Measurements from ENCODE around the gene FICD. TPM values are rescaled to one million over a fixed set of nuclear protein-coding genes. Genes with fewer than 3 reads are reported as not detected.

FICD gene
- total RNA-seq, 2 experiments from 2014 or later = 2.7 to 3.2 TPM

DNA sequence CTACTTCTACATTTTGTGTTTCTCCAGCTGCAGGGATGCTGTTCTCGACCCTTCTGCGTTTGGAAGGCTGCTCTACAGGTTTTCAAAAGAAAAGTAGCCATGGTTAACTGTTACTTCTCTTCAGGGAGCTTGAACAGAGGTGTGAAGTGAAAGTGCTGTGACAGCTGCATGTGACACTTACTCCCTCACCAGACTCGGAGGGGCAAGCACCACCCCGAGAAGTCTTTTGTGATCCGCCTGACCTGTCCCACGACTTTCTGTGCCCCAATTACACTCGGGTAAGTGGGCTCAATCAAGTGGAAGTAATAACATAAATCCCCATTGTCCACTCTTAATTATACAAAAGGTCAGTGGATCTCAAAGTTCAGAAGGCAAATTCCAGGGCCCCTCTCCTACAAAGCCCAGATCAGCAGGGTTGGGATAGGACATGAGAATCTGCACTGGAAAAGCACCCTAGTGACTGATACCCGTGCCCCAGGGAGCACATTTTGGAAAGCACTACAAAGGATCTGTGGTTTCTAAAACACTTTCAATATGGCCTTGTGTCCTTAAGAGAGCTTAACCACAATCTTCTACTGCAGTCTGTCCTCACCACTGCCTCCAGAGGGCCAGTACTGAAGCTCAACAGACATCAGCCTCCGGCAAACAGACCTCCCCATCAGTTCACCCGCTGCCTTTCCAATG lies 11.5 kb downstream of the FICD start:
- CTCF ChIA-PET = no interaction called here
- DNase-seq (no peak), ATAC-seq (ENCODE audit: poor library complexity) (no peak)
- Histone ChIP-seq H3K27me3 (ENCODE audit: control insufficient read depth in 1 of 2, insufficient read depth in 2 of 2, low read length in 2 of 2) (no peaks in the 10 kb centered on the region), H3K36me3 (ENCODE audit: insufficient read depth, low read length) (peaks cover 97% of the 10 kb centered on the region), H3K4me3 (ENCODE audit: low read length) (no peak overlapping the region), H3K4me1 (ENCODE audit: insufficient read depth, low read length) (no peaks in the 10 kb centered on the region), H3K27ac (ENCODE audit: low read depth in 1 of 2, low read length in 2 of 2) (no peak overlapping the region), H3K9me3 (ENCODE audit: control insufficient read depth in 1 of 2, insufficient read depth in 1 of 2, low read length in 2 of 2) (no peaks in the 10 kb centered on the region)
- Mint-ChIP-seq H3K27ac (no peak overlapping the region), H3K36me3 (ENCODE audit: low read depth) (peaks cover 99% of the 10 kb centered on the region), H3K4me3 (no peak overlapping the region), H3K9me3 (no peaks in the 10 kb centered on the region), H3K4me1 (ENCODE audit: low read depth) (no peaks in the 10 kb centered on the region), H3K27me3 (no peaks in the 10 kb centered on the region)
- TF ChIP-seq, protein P1, sequence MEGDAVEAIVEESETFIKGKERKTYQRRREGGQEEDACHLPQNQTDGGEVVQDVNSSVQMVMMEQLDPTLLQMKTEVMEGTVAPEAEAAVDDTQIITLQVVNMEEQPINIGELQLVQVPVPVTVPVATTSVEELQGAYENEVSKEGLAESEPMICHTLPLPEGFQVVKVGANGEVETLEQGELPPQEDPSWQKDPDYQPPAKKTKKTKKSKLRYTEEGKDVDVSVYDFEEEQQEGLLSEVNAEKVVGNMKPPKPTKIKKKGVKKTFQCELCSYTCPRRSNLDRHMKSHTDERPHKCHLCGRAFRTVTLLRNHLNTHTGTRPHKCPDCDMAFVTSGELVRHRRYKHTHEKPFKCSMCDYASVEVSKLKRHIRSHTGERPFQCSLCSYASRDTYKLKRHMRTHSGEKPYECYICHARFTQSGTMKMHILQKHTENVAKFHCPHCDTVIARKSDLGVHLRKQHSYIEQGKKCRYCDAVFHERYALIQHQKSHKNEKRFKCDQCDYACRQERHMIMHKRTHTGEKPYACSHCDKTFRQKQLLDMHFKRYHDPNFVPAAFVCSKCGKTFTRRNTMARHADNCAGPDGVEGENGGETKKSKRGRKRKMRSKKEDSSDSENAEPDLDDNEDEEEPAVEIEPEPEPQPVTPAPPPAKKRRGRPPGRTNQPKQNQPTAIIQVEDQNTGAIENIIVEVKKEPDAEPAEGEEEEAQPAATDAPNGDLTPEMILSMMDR (IDR thresholded peaks at IDR 0.05) = no peak
- POLR2A ChIA-PET = no interaction called here
- intact Hi-C loops (cut with DNase I, micrococcal nuclease) = no loop called here

DNA sequence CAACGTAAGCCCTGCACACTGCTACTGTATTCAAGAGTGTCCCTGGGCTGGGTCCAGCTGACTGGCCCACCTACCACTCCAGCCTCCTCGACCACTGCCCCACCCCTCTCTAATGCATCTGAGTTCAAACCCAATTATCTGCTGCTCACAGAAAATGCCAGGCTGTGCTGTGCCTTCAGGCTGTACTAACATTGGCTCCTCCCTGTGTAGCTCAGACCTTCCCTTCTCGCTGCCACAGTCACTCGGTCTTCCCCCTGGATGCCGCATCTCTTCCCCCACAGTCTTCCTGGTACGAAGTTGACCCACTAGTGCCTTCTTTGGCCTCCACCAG lies 12.1 kb downstream of the FICD start:
- Histone ChIP-seq H3K9me3 (ENCODE audit: control insufficient read depth in 1 of 2, insufficient read depth in 1 of 2, low read length in 2 of 2) (no peaks in the 10 kb centered on the region), H3K27ac (ENCODE audit: low read depth in 1 of 2, low read length in 2 of 2) (no peak overlapping the region), H3K27me3 (ENCODE audit: control insufficient read depth in 1 of 2, insufficient read depth in 2 of 2, low read length in 2 of 2) (no peaks in the 10 kb centered on the region), H3K4me3 (ENCODE audit: low read length) (no peak overlapping the region), H3K36me3 (ENCODE audit: insufficient read depth, low read length) (peaks cover 97% of the 10 kb centered on the region), H3K4me1 (ENCODE audit: insufficient read depth, low read length) (no peaks in the 10 kb centered on the region)
- H3K9me3 Mint-ChIP-seq = no peaks in the 10 kb centered on the region
- ATAC-seq (ENCODE audit: poor library complexity) = no peak
- no peaks in the 10 kb centered on the region for H3K27me3 Mint-ChIP-seq
- DNase-seq = no peak
- intact Hi-C loops (cut with DNase I, micrococcal nuclease) = no loop called here
- ChIA-PET CTCF (no interaction called here), POLR2A (interaction anchor here (0.6 kb wide), 1 partner anchor 758 kb away, joined by 3 read pairs; no protein-coding TSS in a partner anchor)
- peak overlapping the region; percentile 48 for H3K27ac Mint-ChIP-seq
- peaks cover 97% of the 10 kb centered on the region for H3K36me3 Mint-ChIP-seq (ENCODE audit: low read depth)
- no peaks in the 10 kb centered on the region for H3K4me1 Mint-ChIP-seq (ENCODE audit: low read depth)
- TF ChIP-seq, protein P1 (IDR thresholded peaks at IDR 0.05) = no peak
- no peak overlapping the region for H3K4me3 Mint-ChIP-seq

DNA sequence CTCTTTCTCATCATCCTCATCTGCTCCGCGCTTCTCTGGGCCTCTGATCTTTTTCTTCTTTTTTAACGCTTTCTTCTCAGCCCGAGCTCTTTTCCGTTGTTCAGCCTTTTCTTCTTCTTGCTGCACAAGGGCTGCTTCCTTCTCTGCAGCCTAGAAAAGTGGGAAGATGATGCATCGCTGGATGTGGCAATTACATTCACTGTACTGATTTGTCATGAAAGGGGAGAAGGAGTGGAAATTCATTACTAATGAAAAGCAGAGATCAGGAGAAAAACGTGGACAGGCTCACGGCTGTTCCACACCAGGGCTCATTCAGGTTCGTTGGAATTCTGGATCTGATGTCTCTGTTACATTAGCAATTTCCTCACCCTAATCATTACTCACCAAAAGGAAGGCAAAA lies 15.1 kb downstream of the FICD start:
- ChIA-PET CTCF (no interaction called here), POLR2A (interaction anchor here (0.8 kb wide), 1 partner anchor 19 kb away, joined by 3 read pairs; no protein-coding TSS in a partner anchor)
- Histone ChIP-seq H3K9me3 (ENCODE audit: control insufficient read depth in 1 of 2, insufficient read depth in 1 of 2, low read length in 2 of 2) (no peaks in the 10 kb centered on the region), H3K27ac (ENCODE audit: low read depth in 1 of 2, low read length in 2 of 2) (no peak overlapping the region), H3K36me3 (ENCODE audit: insufficient read depth, low read length) (peaks cover 95% of the 10 kb centered on the region), H3K4me3 (ENCODE audit: low read length) (no peak overlapping the region), H3K27me3 (ENCODE audit: control insufficient read depth in 1 of 2, insufficient read depth in 2 of 2, low read length in 2 of 2) (no peaks in the 10 kb centered on the region), H3K4me1 (ENCODE audit: insufficient read depth, low read length) (no peaks in the 10 kb centered on the region)
- Mint-ChIP-seq H3K4me1 (ENCODE audit: low read depth) (no peaks in the 10 kb centered on the region), H3K27ac (peak overlapping the region; percentile 8), H3K9me3 (no peaks in the 10 kb centered on the region), H3K27me3 (no peaks in the 10 kb centered on the region), H3K4me3 (no peak overlapping the region), H3K36me3 (ENCODE audit: low read depth) (peaks cover 97% of the 10 kb centered on the region)
- no peak for DNase-seq
- ATAC-seq (ENCODE audit: poor library complexity) = no peak
- intact Hi-C loops (cut with DNase I, micrococcal nuclease) = no loop called here
- TF ChIP-seq, protein P1 (IDR thresholded peaks at IDR 0.05) = no peak

Measured in CD4-positive, alpha-beta T cell (primary cell).